Testis (tissue), 3 donors: ENCODE measurements around the gene ENG. TPM values are rescaled to one million over a fixed set of nuclear protein-coding genes. Genes with fewer than 3 reads are reported as not detected.

Experiments
- DNase-seq: peaks from one replicate; pipeline ENCODE4 v3.0.0-alpha.2; 2019
- H3K27ac ChIP-seq, 2 donors: fragments of 200-600 bp; sonication (generic); one replicate each; pipeline ENCODE4 v1.5.1; 2019
- H3K27me3 ChIP-seq: fragments of 200-600 bp; sonication (generic); one replicate; pipeline ENCODE4 v1.5.1; 2019
- H3K36me3 ChIP-seq: fragments of 200-600 bp; sonication (generic); one replicate; pipeline ENCODE4 v1.5.1; 2017; ENCODE audit warnings: low read depth; ENCODE audit errors: missing control alignments
- H3K4me1 ChIP-seq: fragments of 200-600 bp; sonication (generic); one replicate; pipeline ENCODE4 v1.5.1; 2019
- H3K4me3 ChIP-seq, 2 donors: fragments of 200-600 bp; sonication (generic); one replicate each; pipeline ENCODE4 v1.5.1; 2017 to 2019
- H3K9me3 ChIP-seq: fragments of 200-600 bp; sonication (generic); one replicate; pipeline ENCODE4 v1.5.1; 2017
- POLR2A ChIP-seq: fragments of 450-650 bp; IDR thresholded peaks from one replicate; pipeline ENCODE4 v1.6.1; 2017; ENCODE audit warnings: antibody characterized with exemption, mild to moderate bottlenecking, moderate library complexity
- WGBS, 2 donors: methylation state at CpG; one replicate each; pipeline ENCODE4 v1.1.5; 2018; 5-methylcytosine and 5-hydroxymethylcytosine counted together
- intact Hi-C: fragments of 100-400 bp; cut with DNase I; formaldehyde crosslinking; loops from one replicate; pipeline ENCODE4 v1.15.1; 2023; ENCODE audit warnings: low total_unique reads
- polyA plus RNA-seq: library from polyadenylated mRNA; stranded (reverse); fragments of 350-450 nt; fragmentation: Illumina TruSeq; extraction: RNeasy Lipid Tissue Mini Kit (QIAGEN cat#74804); gene quantifications from one replicate; pipeline ENCODE4 v1.2.3, GENCODE V29; 2014; ENCODE audit warnings: low read depth, low replicate concordance; ENCODE audit not compliant: insufficient read depth
- total RNA-seq, 2 donors: library from RNA; depleted of rRNA; stranded (reverse); fragments of >200 nt; gene quantifications; one replicate each; pipeline ENCODE4 v1.2.3, GENCODE V29; 2016
- TF ChIP-seq, protein P1 (sequence below), 3 experiments: fragments of 450-650 bp in 2 of 3; fragments of 200-600 bp in 1 of 3; sonication (generic) in 1 of 3; IDR thresholded peaks; one replicate each; pipeline ENCODE4 v1.5.1; 2016 to 2019; ENCODE audit warnings: antibody characterized with exemption in 3 of 3, mild to moderate bottlenecking in 2 of 3, moderate library complexity in 1 of 3

Gene ENG
- total and polyA plus RNA-seq, 3 donors from 2014 or later, result 132 to 214 (median 144) TPM

DNA sequence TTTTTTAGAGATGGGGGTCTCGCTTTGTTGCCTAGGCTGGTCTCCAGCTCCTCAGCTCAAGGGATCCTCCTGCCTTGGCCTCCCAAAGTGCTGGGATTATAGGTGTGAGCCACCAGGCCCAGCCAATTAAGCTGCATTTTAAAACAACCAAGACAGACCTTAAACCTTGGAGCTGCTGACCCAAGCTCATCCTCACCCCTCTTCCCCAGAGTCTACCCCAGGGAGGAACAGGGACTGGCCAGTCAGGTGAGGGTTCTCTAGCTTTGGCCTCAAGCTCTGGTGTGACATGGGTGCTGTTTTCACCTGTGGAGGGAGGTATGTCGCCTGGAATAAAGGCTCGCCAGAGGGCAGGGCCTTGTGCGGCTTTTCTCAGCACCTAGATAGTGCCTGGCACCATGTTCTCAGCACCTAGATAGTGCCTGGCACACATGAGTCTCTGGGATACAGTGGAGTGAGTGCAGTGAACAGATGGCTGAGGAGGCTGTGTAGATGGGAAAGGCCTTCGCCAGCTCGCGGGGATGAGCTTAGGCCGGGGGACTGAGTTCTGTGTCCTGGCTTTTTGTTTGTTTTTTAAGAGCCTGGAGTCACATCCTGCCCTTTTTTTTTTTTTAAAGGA, 61.3 kb downstream of the ENG start:
- Histone ChIP-seq H3K4me1 (peaks cover 58% of the 10 kb centered on the region), H3K27ac (peak overlapping the region; percentile 15 to 77), H3K9me3 (no peaks in the 10 kb centered on the region), H3K36me3 (no peaks in the 10 kb centered on the region), H3K4me3 (no peak overlapping the region), H3K27me3 (no peaks in the 10 kb centered on the region)
- DNase-seq, result no peak
- intact Hi-C loops, result no loop called here
- TF ChIP-seq, protein P1, sequence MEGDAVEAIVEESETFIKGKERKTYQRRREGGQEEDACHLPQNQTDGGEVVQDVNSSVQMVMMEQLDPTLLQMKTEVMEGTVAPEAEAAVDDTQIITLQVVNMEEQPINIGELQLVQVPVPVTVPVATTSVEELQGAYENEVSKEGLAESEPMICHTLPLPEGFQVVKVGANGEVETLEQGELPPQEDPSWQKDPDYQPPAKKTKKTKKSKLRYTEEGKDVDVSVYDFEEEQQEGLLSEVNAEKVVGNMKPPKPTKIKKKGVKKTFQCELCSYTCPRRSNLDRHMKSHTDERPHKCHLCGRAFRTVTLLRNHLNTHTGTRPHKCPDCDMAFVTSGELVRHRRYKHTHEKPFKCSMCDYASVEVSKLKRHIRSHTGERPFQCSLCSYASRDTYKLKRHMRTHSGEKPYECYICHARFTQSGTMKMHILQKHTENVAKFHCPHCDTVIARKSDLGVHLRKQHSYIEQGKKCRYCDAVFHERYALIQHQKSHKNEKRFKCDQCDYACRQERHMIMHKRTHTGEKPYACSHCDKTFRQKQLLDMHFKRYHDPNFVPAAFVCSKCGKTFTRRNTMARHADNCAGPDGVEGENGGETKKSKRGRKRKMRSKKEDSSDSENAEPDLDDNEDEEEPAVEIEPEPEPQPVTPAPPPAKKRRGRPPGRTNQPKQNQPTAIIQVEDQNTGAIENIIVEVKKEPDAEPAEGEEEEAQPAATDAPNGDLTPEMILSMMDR (IDR thresholded peaks at IDR 0.05), result no peak
- TF ChIP-seq POLR2A, result no peak
- 51 to 78% methylated on average over 8 of the region's 8 CpGs for WGBS, 2 donors

DNA sequence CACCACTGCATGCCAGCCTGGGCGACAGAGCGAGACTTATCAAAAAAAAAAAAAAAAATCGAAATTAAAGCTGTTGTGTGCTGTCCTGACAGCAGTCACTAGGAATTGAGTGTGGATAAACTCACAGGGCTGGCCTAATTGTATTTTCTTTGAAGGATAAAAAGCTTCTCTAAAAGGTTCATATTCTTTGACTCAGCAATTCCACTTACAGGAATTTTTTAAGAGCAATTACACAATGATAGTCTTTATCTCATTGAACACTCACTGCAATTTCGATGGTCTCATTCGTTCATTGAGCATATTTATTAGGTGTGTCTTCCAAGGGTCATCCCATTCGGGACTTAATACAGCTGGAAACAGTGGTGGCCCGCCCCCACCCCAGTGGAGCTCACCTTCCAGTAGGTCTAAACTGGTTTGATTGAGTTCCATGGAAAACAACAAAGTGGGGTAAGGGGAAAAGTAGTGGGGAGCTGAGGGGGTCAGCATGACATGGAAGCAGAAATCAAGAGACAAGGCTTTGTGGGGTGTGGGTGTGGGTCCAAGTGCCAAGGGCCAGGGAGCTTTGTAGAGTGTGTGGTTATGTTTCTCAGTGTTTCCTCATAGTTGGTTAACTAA, 61.9 kb downstream of the ENG start:
- Histone ChIP-seq H3K36me3 (no peaks in the 10 kb centered on the region), H3K9me3 (no peaks in the 10 kb centered on the region), H3K4me1 (peaks cover 61% of the 10 kb centered on the region), H3K27me3 (no peaks in the 10 kb centered on the region), H3K27ac (peak overlapping the region in 1 of 2 donors; percentile 77), H3K4me3 (no peak overlapping the region)
- TF ChIP-seq, protein P1 (IDR thresholded peaks at IDR 0.05), result no peak
- TF ChIP-seq POLR2A, result no peak
- no peak for DNase-seq
- WGBS, 2 donors, result 71 to 73% methylated on average over 7 of the region's 7 CpGs
- intact Hi-C loops, result no loop called here

DNA sequence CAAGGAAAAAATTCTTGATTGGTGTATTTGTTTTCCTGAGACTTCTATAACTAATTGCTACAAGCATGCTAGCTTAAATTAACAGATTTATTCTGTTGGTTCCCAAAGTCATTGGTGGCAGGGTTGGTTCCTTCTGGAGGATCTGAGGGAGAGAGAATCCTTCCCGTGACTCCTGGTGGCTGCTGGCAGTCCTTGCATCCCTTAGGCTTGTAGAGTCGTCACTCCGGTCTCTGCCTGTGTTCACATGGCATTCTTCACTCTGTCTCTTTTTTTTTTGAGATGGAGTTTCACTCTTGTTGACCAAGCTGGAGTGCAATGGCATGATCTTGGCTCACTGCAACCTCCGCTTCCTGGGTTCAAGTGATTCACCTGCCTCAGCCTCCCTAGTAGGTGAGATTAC, 63.4 kb downstream of the ENG start:
- H3K27me3 ChIP-seq, result no peaks in the 10 kb centered on the region
- 79 to 82% methylated on average over 4 of the region's 4 CpGs for WGBS, 2 donors
- no peak overlapping the region for H3K4me3 ChIP-seq
- TF ChIP-seq, protein P1 (IDR thresholded peaks at IDR 0.05), result no peak
- TF ChIP-seq POLR2A, result no peak
- peaks cover 55% of the 10 kb centered on the region for H3K4me1 ChIP-seq
- no peak for DNase-seq
- no peaks in the 10 kb centered on the region for H3K36me3 ChIP-seq
- peak overlapping the region in 1 of 2 donors; percentile 32 for H3K27ac ChIP-seq
- no peaks in the 10 kb centered on the region for H3K9me3 ChIP-seq
- intact Hi-C loops, result no loop called here

DNA sequence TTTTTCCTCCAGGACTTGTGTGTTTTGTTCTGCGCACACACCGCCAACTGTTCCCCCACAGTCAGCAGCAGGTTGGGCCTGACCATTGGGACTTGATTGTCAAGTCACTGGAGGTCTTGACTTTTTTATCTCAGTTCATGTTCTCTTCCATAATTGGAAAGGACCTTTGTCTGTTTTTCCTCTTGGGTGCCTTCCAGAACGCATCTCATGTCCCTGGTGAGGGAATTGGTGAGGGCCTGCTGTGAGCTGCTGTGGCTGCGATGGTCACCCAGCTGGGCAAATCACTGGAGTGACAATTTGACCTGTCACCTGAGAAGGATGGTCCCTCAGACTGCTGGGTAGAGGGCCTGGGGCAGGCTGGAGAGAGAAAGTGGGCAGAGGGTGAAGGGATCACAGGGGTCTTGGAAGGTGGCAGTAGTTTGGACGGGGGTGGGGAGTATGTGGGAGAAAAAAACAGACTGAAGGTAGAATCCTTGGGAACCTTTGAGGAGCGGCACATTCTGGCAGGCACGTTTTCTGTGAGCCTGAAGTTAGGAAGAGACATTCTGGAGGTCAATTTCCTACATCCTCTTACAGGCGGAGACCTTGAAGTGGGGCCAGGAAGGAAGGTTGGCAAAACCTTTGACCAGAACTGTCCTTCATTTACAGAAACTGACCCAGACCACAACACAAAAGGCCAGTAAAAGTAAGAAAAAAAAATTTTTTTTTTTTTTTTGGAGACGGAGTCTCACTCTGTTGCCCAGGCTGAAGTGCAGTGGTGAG, 64.2 kb downstream of the ENG start:
- H3K36me3 ChIP-seq, result no peaks in the 10 kb centered on the region
- no peaks in the 10 kb centered on the region for H3K27me3 ChIP-seq
- WGBS, 2 donors, result 48 to 59% methylated on average over 9 of the region's 9 CpGs
- no peak for TF ChIP-seq POLR2A
- TF ChIP-seq, protein P1 (IDR thresholded peaks at IDR 0.05), result no peak
- peak overlapping the region; percentile 32 to 50 for H3K27ac ChIP-seq
- H3K9me3 ChIP-seq, result no peaks in the 10 kb centered on the region
- intact Hi-C loops, result no loop called here
- peak; percentile 46 for DNase-seq
- H3K4me1 ChIP-seq, result peaks cover 50% of the 10 kb centered on the region
- no peak overlapping the region for H3K4me3 ChIP-seq
